Activated T-helper 1 cell treated with Interleukin-2 at 50 U/mL for 16 hours (primary cell): ENCODE data around the gene JADE2.

Experiments used
- DNase-seq: peaks from one replicate; pipeline ENCODE4 v3.0.0-alpha.2; 2020; ENCODE audit warnings: low read depth

The JADE2 gene

DNA sequence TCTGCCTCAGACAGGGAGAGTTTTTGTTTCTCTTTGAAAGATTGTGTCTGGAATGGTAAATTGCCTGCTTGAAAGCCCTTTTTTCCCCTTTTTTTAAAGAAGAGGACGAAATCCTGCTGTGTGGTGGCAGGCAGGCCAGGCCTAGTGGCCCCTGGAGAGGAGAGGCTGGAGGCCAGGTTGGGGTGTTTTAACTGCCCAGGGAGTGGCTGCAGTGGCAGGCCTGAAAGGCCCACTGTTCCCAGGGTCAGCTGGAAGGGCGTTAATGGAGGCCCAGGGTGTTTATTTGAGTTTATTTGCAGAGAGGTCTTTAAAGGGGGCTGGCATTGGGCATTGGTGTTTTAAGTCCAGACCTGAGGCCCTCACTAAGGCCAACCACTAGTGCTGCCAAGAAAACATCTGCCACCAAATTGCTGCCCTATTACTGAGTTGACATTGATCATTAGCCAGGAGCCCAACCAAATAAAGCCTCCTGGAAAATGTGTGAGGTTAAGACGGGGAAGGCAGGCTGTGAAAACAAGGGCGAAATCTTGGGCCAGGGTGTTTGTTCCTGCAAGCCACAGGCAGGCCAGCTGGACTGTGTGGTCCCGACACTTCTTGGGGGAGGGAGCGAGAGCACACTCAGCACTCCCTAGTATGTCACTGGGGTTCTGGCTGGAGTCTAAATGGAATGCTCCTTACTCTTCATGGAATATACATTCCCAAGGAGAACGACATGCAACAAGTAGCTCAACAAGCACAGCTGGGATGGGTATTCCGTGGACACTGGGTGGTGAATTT is 5.0 kb downstream of the JADE2 start:
- DNase-seq = no peak

DNA sequence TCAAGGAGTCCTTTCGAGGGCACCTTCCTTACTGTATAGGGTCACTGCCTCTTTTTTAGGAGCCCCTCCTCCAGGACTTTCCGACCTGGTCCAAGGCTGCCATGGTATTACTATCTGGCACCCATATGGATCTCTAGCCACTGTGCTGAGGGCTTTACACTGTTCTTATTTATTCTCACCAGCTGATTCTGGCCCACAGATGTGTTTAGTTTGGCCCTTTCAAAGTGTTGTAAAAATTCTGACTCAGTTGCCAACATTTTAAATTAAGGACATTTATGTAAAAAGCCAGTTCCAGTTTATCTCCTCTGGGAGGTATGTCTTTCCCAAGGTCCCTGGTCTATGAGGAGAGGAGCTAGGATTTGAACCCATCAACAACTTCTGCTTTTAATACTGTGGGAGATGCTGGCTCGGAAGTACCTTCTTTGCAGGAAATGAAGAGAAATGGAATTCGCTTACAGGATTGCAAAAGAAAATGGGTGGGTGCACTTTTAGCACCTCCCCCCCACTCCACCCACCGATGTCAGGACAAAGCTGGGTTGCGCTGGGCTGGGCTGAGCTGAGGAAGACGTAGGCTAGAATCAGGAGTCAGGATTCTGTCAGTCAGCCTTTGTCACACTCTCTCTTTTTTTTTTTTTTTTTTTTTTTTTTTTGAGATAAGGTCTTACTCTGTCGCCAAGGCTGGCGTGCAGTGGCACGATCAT is 7.8 kb downstream of the JADE2 start:
- DNase-seq = no peak

DNA sequence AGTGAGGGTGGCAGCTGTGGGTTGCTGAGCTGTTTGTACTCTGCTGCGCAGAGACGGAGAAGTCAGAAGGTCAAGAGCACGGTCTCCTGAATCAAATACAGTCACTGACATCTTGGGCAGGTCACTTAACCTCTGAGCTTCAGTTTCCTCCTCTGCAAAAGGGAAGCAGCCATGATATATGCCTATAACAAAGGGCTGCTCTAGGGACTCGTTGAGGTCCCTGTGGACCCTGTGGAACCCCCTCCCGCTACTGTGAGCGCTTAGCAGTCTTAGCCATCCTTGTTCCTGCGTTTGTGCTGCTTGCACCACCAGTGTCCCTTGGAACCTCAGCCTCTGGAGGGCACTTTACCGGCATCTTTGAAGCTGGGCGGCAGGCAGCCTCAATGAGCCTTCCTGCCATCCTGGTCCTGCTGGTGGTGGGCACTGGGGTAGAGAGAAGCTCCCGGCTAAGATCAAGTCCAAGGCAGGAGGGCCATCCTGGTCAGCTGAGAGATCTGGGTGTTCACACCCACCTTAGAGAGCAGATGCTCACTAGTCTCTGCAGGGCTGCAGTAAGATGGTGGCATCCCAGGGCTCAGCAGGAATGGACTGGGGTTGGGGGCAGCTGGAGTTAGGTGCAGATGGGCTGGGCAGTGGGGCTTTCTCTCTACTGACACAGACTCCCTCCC is 8.7 kb downstream of the JADE2 start:
- DNase-seq = no peak

DNA sequence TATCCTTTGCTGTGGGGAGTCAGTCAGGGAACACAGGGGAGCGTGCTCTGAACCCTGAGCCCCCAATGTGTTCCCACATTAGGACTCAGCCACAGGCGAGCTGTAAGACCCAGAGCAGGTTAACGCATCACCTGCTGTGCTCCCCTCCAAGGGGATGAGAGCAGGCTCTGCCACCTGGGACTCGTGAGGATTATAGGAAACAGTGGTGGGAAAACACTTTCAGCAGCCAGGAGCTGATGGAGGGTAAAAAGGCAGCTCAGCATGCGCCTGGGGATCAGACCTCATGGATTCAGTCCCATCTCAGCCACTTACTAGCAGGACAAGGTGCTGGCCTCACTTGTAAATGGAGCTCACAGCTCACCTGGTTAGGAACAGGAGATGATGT is 9.2 kb downstream of the JADE2 start:
- no peak for DNase-seq

DNA sequence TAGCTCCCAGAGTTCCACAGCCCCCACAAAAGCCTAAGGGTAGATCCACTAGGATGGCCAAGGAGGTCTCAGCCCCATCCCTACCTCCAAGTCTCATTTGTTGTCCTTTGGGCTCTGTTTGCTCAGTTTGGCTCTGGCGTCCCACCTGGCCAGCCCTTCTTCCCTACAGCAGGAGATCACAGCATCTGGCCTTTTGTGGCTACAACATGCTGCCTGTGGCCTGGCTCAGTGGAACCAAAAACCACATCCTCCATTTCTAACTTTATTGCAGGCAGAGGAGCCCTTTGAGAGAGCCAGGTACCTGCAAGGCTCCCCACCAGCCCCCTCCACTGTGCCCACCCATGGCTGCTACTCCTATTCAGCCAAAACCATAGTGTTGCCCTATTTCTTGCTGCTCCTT is 11.4 kb downstream of the JADE2 start:
- no peak for DNase-seq

- no peak for DNase-seq
These were observed 11.8 kb downstream of the JADE2 start for GRCh38 chr5:134537297-134537696.

- no peak for DNase-seq
These were observed 12.8 kb downstream of the JADE2 start for GRCh38 chr5:134538296-134538695.

- no peak for DNase-seq
These were observed 14.3 kb downstream of the JADE2 start for GRCh38 chr5:134539732-134540131.

DNA sequence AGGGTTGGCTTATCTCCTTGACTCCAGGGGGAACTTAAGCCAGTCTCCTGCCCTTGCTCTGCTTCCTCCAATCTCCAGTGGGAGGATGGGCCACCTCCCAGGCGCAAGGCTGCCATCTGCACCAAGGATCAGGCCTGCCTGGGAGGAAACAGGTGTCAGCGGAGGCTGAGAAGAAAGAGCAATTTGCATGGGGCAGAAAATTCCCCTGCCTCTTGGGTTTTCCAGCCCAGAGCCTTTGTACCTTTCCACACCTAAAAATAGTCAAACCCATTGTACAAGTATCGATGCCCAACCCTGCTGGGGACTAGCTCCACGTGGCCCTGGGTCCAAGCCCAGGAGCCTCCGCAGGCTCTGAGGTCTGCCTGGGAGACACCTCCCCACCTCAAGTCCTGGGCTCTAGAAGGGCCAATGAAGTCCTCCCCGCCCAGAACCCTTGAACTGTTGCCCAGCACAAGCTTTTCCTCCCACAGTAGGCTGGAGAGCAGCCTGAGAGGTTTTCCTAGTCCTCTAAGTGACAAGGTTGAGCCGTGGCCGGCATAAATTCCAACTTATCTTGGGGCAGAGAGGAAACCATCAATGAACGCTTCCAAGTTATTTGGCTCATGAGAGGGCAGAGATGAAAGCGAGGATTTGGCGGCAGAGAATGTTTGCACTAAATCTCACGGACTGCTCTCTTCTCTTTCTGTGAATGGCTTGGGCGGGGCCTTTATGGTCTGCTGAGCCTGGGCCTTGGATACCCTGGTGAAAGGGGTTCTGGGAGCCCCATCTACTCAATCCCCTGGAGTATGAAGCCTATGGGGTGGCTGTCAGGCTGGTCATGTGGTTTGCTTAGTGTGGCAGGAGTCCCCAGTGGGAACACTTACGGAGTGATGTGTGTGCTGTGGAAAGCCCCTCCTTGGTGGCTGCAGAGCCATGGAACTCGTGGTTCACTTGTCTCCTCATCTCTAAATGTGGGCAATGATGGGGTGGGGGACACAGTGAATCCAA is 15.6 kb downstream of the JADE2 start:
- no peak for DNase-seq

GRCh38 chr5:134541736-134542376 is 16.4 kb downstream of the JADE2 start:
- DNase-seq = no peak

DNA sequence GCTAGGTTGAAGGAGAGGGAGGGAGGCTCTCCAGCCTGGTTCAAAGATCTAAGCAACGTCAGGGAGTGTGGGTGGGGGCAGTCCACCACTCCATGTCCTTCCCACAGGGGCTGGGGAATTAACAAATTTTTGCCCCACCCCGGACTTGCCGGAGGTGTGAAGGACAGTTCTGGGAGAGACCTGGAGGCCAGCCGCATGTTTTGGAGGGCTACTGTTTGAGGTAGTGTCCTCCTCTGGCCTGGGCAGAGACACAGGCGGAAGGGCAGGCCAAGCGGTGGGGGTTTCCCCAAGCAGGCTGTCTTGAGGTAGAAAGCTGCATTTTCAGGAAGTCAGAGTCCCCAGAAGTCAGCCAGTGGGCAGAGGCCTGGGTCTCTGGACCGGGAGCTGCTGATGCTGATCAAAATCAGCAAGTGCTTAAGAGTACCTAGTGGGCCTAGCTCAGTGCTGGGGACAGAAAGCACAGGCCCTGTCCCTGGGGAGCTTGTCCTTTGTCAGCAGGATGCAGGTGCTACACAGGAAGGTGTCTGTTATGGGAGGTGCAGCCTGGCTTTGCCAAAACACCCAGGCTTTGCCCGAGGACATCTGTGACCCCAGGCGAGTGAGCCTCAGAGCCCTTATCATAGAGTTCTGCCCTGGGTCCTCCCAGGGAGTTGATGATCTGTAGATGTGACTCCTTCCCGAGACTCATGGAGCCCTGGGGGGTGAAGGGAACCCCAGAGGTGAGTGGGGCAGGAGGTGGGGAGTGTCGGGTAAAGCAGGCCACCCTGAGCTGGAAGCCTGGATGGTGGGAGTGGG is 18.5 kb downstream of the JADE2 start:
- no peak for DNase-seq

DNA sequence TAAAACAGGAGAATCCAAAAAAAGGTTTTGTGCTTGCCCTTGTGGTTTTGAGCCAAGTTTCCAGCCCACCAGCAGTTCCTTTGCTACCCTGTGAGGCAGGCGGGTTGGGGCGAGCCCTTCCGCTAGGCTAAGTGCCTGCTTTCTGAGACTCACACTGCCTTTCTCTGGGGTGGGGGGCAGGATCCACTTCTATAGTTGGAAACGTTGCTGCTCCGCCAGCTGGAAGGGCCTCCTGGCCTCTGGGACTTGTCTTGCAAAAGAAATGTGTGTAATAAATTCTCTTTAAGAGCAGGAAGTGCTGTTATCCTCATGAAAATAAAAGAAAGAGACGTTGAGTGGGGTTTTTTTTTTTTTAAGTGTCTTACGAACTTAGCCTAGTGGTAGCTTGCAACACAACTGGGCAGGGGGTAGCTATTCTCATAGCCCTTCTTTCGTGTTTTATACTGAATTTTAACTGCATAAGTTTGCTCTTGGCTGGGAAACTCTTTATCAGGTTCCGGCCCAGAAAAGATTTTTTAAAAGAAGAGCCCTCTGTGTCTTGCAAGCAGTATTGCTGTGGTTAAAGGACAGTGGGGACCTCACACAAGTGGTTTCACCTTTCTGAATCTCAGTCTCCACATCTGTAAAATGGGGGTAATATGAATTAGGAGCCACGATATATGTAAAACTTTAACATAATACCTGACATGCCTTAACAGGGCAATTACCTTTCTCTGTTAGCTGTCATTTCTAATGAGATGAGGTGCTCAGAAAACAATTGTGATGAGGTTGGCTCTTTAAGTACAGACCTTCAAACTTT is 19.8 kb downstream of the JADE2 start:
- no peak for DNase-seq

DNA sequence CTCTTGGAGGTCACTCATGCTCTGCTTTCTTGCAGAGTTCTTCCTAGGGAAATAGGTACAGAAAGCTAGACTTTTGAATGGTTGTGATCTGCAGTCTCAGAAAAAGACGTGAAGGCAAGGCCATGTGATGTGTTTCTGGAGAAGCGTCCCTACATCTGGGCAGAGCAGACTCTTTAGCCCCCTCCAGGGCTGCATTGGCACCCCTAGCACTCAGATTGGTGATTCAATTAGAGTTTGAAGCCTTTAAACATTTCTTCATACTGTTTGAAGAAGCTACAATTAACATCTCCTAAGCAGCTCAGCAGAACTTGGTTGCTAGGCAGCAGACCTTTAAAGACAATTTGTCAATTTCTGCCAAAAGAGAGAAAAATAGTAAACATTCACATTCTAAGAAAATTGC is 21.6 kb downstream of the JADE2 start:
- DNase-seq = no peak

GRCh38 chr5:134547579-134547978 is 22.1 kb downstream of the JADE2 start:
- DNase-seq = no peak

DNA sequence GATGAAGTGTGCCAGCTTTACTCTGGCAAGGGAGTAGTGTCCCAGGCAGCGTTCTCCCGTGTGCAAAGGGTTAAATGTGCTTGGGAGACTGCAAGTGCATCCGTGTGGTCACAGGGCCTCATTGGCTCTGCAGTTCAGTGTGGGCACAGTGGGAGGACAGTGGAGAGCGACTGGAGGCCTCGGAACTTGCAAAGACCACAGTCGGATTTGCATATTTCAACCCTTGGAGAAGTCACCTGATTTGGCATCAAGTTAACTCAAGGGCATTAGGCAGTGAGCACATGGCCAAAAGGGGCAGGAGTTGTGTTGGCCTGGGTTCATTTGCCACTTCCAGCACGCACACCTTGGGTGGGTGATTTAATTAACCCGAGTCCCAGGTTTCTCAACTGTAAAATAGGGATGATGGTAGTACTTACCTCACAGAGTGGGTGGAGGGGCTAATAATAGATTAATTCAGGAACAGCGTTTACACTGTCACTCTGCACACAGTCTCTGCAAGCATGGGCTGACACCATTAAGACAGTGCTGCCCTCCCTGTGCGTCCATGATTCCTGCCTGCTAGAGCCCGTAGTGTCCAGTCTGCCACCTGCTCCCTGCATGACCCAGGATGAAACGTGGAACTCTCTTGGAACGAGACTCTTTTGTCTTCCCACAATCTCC is 22.7 kb downstream of the JADE2 start:
- no peak for DNase-seq

DNA sequence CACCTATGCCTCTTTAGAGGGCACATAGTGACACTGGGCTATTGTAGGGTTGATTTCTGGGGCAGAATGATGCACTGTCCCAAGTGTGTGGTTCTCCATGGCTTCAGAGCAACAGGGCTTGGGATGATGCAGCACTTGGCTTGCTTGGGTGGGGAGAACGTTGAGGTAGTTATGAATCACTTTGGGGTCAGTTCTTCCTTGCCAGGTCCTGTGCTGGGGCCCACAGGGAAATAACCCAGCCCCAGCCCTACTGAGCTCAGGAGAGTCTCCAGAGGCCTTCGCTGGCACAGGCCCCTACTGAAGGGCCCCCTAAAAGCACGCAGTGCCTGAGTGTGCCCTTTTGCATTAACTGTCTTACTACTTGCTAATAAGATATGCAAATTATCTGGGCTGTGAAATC is 24.2 kb downstream of the JADE2 start:
- DNase-seq = no peak

DNA sequence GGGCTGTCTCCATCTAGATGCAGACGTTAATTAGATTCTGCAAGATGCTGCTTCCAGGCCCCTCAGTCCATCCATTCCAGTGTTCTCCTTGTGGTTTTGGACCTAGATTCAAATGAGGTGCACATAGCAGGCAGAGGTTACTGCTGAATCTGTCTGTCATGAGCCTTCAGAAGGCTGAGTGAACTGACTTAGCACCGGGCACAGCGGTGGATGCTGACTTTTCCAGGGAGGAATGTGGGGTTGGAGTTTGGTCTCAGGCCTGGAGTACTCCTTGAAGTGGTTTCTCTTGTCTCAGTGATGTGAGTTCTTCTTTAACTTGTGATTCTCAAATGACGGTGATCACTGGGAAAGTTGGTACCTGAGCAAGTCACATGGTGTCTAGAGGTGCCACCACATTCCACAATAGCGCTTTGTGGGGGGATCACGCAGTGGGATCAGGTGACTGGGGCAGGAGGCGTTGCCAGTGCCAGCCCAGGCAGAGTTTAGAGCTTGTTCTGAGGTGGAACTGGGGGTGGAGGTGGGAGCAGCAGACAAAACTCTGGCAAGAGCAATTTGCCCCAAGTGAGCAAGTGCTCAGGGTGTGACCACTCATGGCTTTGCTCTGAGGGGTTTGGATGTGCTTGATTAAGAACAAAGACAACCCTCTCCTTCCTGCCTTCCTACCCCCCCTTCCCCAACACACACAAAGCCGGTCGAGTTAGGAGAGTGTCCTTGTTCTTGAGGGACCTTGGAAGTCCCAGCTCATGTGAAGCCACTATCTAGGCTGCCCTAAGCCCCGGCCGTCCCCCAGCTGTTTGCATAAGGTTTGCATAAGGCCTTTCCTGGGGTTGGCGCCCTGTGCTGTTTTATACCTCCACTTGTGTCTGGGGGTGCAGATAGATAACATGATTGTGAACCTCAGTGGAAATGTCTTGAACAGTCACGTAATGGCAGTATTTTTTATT is 25.1 kb downstream of the JADE2 start:
- DNase-seq = no peak

DNA sequence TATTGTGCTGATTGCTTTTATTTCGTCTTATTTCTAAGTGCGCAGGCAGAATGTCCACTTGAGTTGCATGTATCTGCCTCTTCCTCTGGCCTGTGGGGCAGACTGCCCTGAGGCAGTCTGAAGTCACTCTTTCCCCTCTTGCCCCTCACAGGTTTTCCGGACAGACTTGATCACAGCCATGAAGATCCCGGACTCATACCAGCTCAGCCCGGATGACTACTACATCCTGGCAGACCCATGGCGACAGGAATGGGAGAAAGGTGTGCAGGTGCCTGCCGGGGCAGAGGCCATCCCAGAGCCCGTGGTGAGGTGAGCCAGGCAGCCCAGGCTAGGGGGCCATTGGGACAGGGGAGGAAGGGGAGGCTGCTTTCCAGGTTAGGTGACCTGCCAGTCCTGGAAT is 26.4 kb downstream of the JADE2 start:
- no peak for DNase-seq
